ENCODE results near the gene HBP1.

- TF ChIP-seq CTCF (IDR thresholded peaks at IDR 0.05; ENCODE audit: low read depth, low read length) (no peak), POLR2A (IDR thresholded peaks at IDR 0.05; ENCODE audit: extremely low read depth, insufficient read length) (no peak), MYC (IDR thresholded peaks at IDR 0.05; ENCODE audit: low read depth, low read length) (no peak), MAX (IDR thresholded peaks at IDR 0.05; ENCODE audit: low read depth, low read length) (no peak)
Observed at GRCh38 chr7:107187774-107188173, 19.0 kb downstream of the HBP1 start.

All from NB4 (cell line).